Fibroblast of lung (primary cell): ENCODE data around the gene HNF4A.

Experiments used
- EZH2 ChIP-seq: IDR thresholded peaks from 2 replicates; pipeline ENCODE4 v1.5.1; 2012; ENCODE audit warnings: low read length, control low read depth, mild to moderate bottlenecking; ENCODE audit errors: missing control alignments
- TF ChIP-seq, protein P1 (sequence below), 2 donors: IDR thresholded peaks in 1 of 2; conservative IDR thresholded peaks in 1 of 2; 1 replicate in 1 of 2; 2 replicates in 1 of 2; pipeline ENCODE4 v1.5.1; 2011 to 2012; ENCODE audit warnings: low read length in 2 of 2, control low read depth in 1 of 2, inconsistent platforms in 1 of 2, low read depth in 1 of 2, mild to moderate bottlenecking in 1 of 2

DNA sequence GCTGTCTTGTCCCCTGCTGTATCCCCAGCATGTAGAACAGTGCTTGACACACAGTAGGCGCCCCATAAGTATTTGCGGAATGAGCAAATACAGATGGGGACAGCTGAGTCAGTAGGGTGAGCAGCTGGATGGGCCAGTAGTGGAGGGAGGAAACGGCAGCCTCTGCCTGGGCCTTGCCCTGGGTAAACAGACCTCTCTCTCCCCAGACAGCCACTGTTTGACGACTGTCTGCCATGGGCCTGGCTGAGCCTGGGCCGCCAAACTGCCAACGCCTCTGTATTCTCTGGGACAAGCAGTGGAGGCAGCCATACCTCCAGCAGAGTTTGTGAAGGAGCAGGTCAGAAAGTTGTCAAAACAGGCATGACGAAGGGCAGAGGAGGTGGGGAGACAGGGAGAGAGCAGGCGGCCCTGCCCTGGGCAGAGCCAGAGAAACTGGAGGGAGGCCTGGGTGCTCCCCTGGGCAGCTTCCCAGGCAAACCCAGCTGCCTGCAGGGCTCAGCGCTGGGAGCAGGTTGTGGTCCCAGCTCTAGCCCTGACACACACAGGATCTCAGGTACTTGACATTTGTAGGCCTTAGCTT is 15.2 kb downstream of the HNF4A start:
- TF ChIP-seq, protein P1, sequence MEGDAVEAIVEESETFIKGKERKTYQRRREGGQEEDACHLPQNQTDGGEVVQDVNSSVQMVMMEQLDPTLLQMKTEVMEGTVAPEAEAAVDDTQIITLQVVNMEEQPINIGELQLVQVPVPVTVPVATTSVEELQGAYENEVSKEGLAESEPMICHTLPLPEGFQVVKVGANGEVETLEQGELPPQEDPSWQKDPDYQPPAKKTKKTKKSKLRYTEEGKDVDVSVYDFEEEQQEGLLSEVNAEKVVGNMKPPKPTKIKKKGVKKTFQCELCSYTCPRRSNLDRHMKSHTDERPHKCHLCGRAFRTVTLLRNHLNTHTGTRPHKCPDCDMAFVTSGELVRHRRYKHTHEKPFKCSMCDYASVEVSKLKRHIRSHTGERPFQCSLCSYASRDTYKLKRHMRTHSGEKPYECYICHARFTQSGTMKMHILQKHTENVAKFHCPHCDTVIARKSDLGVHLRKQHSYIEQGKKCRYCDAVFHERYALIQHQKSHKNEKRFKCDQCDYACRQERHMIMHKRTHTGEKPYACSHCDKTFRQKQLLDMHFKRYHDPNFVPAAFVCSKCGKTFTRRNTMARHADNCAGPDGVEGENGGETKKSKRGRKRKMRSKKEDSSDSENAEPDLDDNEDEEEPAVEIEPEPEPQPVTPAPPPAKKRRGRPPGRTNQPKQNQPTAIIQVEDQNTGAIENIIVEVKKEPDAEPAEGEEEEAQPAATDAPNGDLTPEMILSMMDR (conservative IDR thresholded peaks at IDR 0.05 in 1 of 2, IDR thresholded peaks at IDR 0.05 in 1 of 2; ENCODE audit: low read depth in 1 of 2, low read length in 2 of 2): no peak
- TF ChIP-seq EZH2: no peak
